Body of pancreas (tissue), 4 donors: ENCODE data around the gene TOX2. TPM values are rescaled to one million over a fixed set of nuclear protein-coding genes. Genes with fewer than 3 reads are reported as not detected.

Experiments
- ATAC-seq: fragments of 150-250 bp; one replicate; pipeline ENCODE4 v1.9.1; 2016
- DNase-seq, 4 donors: peaks; one replicate each; pipeline ENCODE4 v3.0.0-alpha.2; 2019
- H3K27ac ChIP-seq, 4 donors: fragments of 200-600 bp; sonication (generic); 1 replicate in 3 of 4; 2 replicates in 1 of 4; pipeline versions ENCODE4 v1.5.1 to v1.6.1; 2016 to 2019; ENCODE audit warnings: mild to moderate bottlenecking in 1 of 4, mixed read lengths in 1 of 4, moderate library complexity in 1 of 4
- H3K27me3 ChIP-seq, 2 donors: fragments of 200-600 bp; sonication (generic); one replicate each; pipeline ENCODE4 v1.6.0; 2016; ENCODE audit warnings: mild to moderate bottlenecking in 1 of 2
- H3K36me3 ChIP-seq, 2 donors: fragments of 200-600 bp; sonication (generic); replicated peaks in 1 of 2; 2 replicates each; pipeline ENCODE4 v1.5.1; 2016; ENCODE audit warnings: low read depth in 2 of 2; ENCODE audit not compliant: insufficient read depth in 1 of 2
- H3K4me1 ChIP-seq: fragments of 200-600 bp; sonication (generic); one replicate; pipeline ENCODE4 v1.6.0; 2016
- H3K4me3 ChIP-seq, 2 donors: fragments of 200-600 bp; sonication (generic); 1 replicate in 1 of 2; 2 replicates in 1 of 2; pipeline ENCODE4 v1.5.1; 2016 to 2019
- H3K9me3 ChIP-seq, 3 donors: fragments of 200-600 bp; sonication (generic); 1 replicate in 2 of 3; 2 replicates in 1 of 3; pipeline ENCODE4 v1.5.1; 2016
- CTCF ChIP-seq, 7 experiments: fragments of 450-650 bp in 4 of 7; fragments of 200-600 bp in 3 of 7; sonication (generic) in 3 of 7; IDR thresholded peaks; one replicate each; pipeline ENCODE4 v1.5.1; 2016 to 2019; ENCODE audit warnings: antibody characterized with exemption in 7 of 7
- POLR2A ChIP-seq, 3 donors: fragments of 450-650 bp; IDR thresholded peaks; one replicate each; pipeline ENCODE4 v1.6.1; 2016; ENCODE audit warnings: antibody characterized with exemption in 3 of 3, mild to moderate bottlenecking in 2 of 3
- WGBS, 2 donors: methylation state at CpG; one replicate each; pipeline ENCODE4 v1.1.5; 2017; 5-methylcytosine and 5-hydroxymethylcytosine counted together
- intact Hi-C: fragments of 100-400 bp; cut with DNase I; formaldehyde crosslinking; loops from one replicate; pipeline ENCODE4 v1.15.1; 2023
- total RNA-seq, 2 donors: library from RNA; depleted of rRNA; stranded (reverse); fragments of >200 nt; gene quantifications; one replicate each; pipeline ENCODE4 v1.1.0, GENCODE V29; 2016

TOX2 gene
- total RNA-seq, 2 donors from 2014 or later = 1.8 to 2.0 TPM

GRCh38 chr20:43987018-43987417 lies 72.4 kb downstream of the TOX2 start:
- 57 to 60% methylated on average over 1 of the region's 1 CpG for WGBS, 2 donors
- no peak for TF ChIP-seq CTCF (IDR thresholded peaks at IDR 0.05)
- TF ChIP-seq POLR2A (IDR thresholded peaks at IDR 0.05) = no peak
- DNase-seq = no peak

GRCh38 chr20:43987531-43987930 lies 72.9 kb downstream of the TOX2 start:
- intact Hi-C loops = no loop called here
- Histone ChIP-seq H3K36me3 (no peaks in the 10 kb centered on the region), H3K27ac (no peak overlapping the region), H3K9me3 (no peaks in the 10 kb centered on the region), H3K27me3 (no peaks in the 10 kb centered on the region), H3K4me3 (no peak overlapping the region), H3K4me1 (no peaks in the 10 kb centered on the region)
- DNase-seq = no peak
- 55 to 61% methylated on average over 4 of the region's 4 CpGs for WGBS, 2 donors
- no peak for ATAC-seq
- no peak for TF ChIP-seq POLR2A (IDR thresholded peaks at IDR 0.05)
- no peak for TF ChIP-seq CTCF (IDR thresholded peaks at IDR 0.05)

More at GRCh38 chr20:43987018-43987417, 72.4 kb downstream of the TOX2 start:
- Histone ChIP-seq H3K4me1 (no peaks in the 10 kb centered on the region), H3K9me3 (no peaks in the 10 kb centered on the region), H3K4me3 (no peak overlapping the region), H3K27me3 (no peaks in the 10 kb centered on the region), H3K36me3 (no peaks in the 10 kb centered on the region), H3K27ac (no peak overlapping the region)
- no peak for ATAC-seq
- intact Hi-C loops = no loop called here

- intact Hi-C loops = no loop called here
Measured at GRCh38 chr20:43988451-43988850, 73.8 kb downstream of the TOX2 start.

GRCh38 chr20:43988867-43989266 lies 74.2 kb downstream of the TOX2 start:
- H3K27me3 ChIP-seq = no peaks in the 10 kb centered on the region
- no peaks in the 10 kb centered on the region for H3K9me3 ChIP-seq
- no peak overlapping the region for H3K27ac ChIP-seq
- intact Hi-C loops = no loop called here
- DNase-seq (no peak), ATAC-seq (no peak)
- H3K4me1 ChIP-seq = no peaks in the 10 kb centered on the region
- no peak overlapping the region for H3K4me3 ChIP-seq
- no peak for TF ChIP-seq POLR2A (IDR thresholded peaks at IDR 0.05)
- TF ChIP-seq CTCF (IDR thresholded peaks at IDR 0.05) = no peak
- WGBS, 2 donors = 50 to 71% methylated on average over 1 of the region's 1 CpG
- no peaks in the 10 kb centered on the region for H3K36me3 ChIP-seq

More at GRCh38 chr20:43988451-43988850, 73.8 kb downstream of the TOX2 start:
- Histone ChIP-seq H3K27me3 (no peaks in the 10 kb centered on the region), H3K36me3 (no peaks in the 10 kb centered on the region), H3K27ac (no peak overlapping the region), H3K9me3 (no peaks in the 10 kb centered on the region), H3K4me1 (no peaks in the 10 kb centered on the region), H3K4me3 (no peak overlapping the region)
- 22 to 32% methylated on average over 2 of the region's 2 CpGs for WGBS, 2 donors
- ATAC-seq (no peak), DNase-seq (no peak)
- no peak for TF ChIP-seq POLR2A (IDR thresholded peaks at IDR 0.05)
- no peak for TF ChIP-seq CTCF (IDR thresholded peaks at IDR 0.05)

- TF ChIP-seq POLR2A (IDR thresholded peaks at IDR 0.05) (no peak), CTCF (IDR thresholded peaks at IDR 0.05) (no peak)
- Histone ChIP-seq H3K36me3 (no peaks in the 10 kb centered on the region), H3K4me3 (no peak overlapping the region), H3K27ac (no peak overlapping the region), H3K27me3 (no peaks in the 10 kb centered on the region), H3K9me3 (no peaks in the 10 kb centered on the region), H3K4me1 (no peaks in the 10 kb centered on the region)
- ATAC-seq (no peak), DNase-seq (no peak)
- WGBS, 2 donors = 80 to 82% methylated on average over 5 of the region's 5 CpGs
- intact Hi-C loops = no loop called here
Measured at GRCh38 chr20:43991261-43991660, 76.6 kb downstream of the TOX2 start.
